HAP-1 (cell line): Measurements from ENCODE around the gene RPS6KA6.

Source experiments
- DNase-seq, 2 experiments: peaks; one replicate each; pipeline ENCODE4 v3.0.0-alpha.2; 2016 to 2020; ENCODE audit warnings: low spot score in 2 of 2
- H3K27me3 ChIP-seq: fragments of 250-450 bp; sonication (Bioruptor Pico); 2 replicates; pipeline ENCODE4 v1.5.1; 2020; ENCODE audit warnings: low read depth, mild to moderate bottlenecking, moderate library complexity
- H3K36me3 ChIP-seq: fragments of 250-450 bp; sonication (Bioruptor Pico); replicated peaks from 2 replicates; pipeline ENCODE4 v1.5.1; 2020; ENCODE audit warnings: mild to moderate bottlenecking
- H3K4me1 ChIP-seq: fragments of 250-450 bp; sonication (Bioruptor Pico); 2 replicates; pipeline ENCODE4 v1.5.1; 2020; ENCODE audit warnings: mild to moderate bottlenecking
- H3K4me3 ChIP-seq: fragments of 250-450 bp; sonication (Bioruptor Pico); 2 replicates; pipeline ENCODE4 v1.5.1; 2020; ENCODE audit warnings: mild to moderate bottlenecking, moderate library complexity
- H3K9me3 ChIP-seq: fragments of 250-450 bp; sonication (Bioruptor Pico); 2 replicates; pipeline ENCODE4 v1.5.1; 2020; ENCODE audit warnings: mild to moderate bottlenecking, moderate library complexity
- in situ Hi-C: fragments of 300-500 bp; cut with MboI; formaldehyde crosslinking; loops from 3 replicates; pipeline ENCODE4 v1.14.3; 2020; ENCODE audit warnings: low sequenced_read_pairs, inconsistent platforms, mixed read lengths

RPS6KA6 gene

DNA sequence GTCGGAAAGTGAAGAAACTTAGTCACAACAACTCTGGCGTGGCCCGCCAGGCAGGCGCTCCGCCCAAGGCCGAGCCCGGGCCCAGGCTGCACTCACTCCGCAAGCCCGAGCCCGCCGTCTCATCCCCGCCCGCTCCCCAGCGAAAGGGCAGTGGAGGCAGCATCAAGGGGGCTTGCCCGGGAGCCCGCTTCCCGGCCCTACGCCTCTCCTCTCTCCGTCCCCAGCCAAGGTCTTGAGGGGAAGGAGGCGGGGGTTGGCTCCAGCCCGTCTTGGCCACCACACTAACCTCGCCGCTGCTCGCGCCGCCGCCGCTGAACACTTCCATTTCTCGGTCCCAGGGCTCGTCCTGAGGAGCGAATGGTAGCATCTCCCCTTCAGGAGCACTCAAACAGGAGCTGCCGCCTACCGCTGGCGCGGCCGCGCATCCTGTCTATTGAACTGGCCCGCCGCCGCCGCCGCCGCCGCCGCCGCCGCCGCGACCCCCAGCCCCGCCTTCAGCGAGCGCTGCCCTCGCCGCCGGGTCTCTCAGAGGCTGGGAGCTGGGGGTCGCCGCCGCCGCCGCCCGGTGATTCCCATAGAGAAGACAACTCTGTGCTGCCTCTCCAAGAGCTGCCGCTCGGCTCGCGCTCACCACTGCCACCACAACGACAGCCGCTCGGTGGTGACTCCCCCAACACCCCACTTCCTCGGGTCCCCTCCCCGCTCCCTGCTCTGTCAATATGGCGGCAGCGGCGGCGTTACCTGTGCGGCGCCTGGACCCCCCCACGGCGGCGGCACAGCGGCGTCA, at the start of gene RPS6KA6:
Gene RPS6KA6 (minus strand): TSS at position 667 of the 787 bp plus-strand sequence. CDS start 300 bp downstream, at position 367.
- H3K4me1 ChIP-seq: peaks cover 22% of the 10 kb centered on the region
- in situ Hi-C loops: no loop called here
- H3K4me3 ChIP-seq: peak within 1 kb of the TSS; percentile 76
- no peaks in the 10 kb centered on the region for H3K36me3 ChIP-seq
- DNase-seq: peak; percentile 51 to 65
- H3K27me3 ChIP-seq: no peaks in the 10 kb centered on the region
- H3K9me3 ChIP-seq: no peaks in the 10 kb centered on the region

DNA sequence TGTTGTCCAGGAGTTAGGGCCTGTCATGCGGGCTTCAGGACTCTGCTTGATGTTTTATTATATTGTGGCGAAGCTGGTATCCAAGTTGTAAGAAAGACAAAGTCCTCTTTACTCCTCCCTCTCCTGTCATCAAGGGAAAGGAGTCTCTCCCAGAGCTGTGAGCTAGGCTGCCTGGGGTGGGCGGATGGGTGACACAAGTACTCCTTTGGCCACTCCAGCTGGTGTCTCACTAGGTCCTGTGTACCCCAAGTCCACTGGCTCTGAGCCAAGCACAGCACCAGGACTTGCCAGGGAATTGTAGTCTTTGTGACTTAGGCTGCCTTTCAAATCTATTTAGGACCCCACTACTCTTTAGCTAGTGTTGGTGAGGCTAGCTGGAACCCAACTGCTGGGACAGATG, 36.7 kb upstream of the RPS6KA6 start:
- H3K9me3 ChIP-seq: no peaks in the 10 kb centered on the region
- no peak for DNase-seq
- H3K4me1 ChIP-seq: peaks cover 32% of the 10 kb centered on the region
- H3K27me3 ChIP-seq: no peaks in the 10 kb centered on the region
- no peak overlapping the region for H3K4me3 ChIP-seq
- in situ Hi-C loops: no loop called here
- no peaks in the 10 kb centered on the region for H3K36me3 ChIP-seq

DNA sequence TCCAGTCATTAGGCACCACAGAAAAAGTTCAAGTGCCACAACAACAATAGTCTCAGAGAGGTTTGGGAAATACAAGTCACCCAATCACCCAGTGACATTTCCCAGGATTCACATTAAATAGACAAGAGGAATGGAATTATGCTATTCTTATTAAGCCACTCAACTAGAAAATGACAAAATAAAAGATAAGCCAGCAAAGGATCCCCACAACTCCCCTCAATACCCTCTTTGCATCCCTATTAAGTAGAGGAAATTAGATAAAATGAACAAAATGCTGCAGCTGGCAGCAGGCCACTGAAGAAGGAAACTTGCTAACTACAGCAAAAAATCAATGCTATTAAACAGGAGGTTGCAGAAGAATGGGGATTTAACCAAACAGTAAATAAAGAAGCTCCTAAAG, 35.3 kb upstream of the RPS6KA6 start:
- in situ Hi-C loops: no loop called here
- H3K36me3 ChIP-seq: no peaks in the 10 kb centered on the region

DNA sequence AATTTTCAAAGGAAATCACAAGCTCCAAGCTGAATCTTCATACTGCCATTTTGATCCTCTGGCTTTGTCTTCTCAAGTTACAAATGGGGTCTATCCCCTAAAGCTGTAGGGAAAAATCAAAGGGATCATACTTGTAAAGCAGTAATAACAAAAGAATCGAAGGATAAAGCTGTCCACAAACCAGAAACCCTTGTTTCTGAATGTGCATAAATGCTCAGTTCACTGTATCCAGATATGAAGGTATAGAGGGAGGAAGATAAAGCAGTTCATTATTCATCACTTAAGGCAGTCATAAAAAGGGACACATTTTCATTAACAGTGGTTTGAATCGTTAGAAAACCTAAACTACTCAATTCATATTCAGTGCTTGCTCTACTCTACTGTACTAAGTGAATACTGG, 33.2 kb upstream of the RPS6KA6 start:
- Histone ChIP-seq H3K4me1 (peaks cover 64% of the 10 kb centered on the region), H3K36me3 (no peaks in the 10 kb centered on the region), H3K27me3 (no peaks in the 10 kb centered on the region), H3K9me3 (no peaks in the 10 kb centered on the region), H3K4me3 (no peak overlapping the region)
- DNase-seq: peak in 1 of 2 experiments; percentile 91
- in situ Hi-C loops: no loop called here

More for the DNA sequence above, 35.3 kb upstream of the RPS6KA6 start:
- no peak for DNase-seq
- H3K4me3 ChIP-seq: no peak overlapping the region
- no peaks in the 10 kb centered on the region for H3K9me3 ChIP-seq
- no peaks in the 10 kb centered on the region for H3K27me3 ChIP-seq
- H3K4me1 ChIP-seq: peaks cover 46% of the 10 kb centered on the region

DNA sequence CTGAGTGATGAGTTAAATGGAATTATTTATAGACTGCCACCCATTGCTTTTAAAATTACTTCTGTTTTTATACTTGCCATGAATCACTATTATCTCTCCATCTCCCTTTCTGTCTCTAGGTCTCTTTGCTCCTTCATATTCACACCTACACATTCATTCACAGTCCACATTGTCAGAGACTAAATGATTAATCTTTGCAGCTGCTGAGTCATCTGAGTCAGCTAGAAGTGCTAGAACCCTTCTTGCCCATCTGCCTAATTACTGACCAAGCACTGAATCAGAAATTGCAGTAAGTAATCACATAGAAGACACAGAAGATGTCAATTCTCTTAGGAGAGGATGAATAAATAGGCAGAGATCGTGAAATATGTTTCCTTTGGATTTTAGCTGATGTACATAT, 31.6 kb upstream of the RPS6KA6 start:
- Histone ChIP-seq H3K27me3 (no peaks in the 10 kb centered on the region), H3K4me1 (peaks cover 57% of the 10 kb centered on the region), H3K36me3 (no peaks in the 10 kb centered on the region), H3K9me3 (no peaks in the 10 kb centered on the region), H3K4me3 (no peak overlapping the region)
- no peak for DNase-seq
- in situ Hi-C loops: no loop called here

DNA sequence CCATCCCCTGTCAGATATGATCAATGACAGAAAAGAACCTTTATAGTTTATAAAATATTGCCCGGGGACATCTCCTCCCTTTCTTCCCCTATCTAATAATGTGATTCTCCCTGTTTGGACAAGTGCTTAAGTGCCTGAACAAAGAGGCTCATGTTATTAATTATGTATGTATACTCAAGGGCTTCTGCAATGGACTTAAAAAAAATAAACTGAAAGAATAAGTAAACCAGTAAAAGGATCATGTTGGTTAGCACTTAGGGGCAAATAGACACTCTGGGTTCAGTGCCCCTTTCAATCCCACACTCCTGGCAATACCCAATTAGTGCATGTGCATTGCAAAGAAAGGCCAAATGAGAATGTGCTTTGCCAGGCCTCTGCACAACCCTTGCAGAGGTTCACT, 30.7 kb upstream of the RPS6KA6 start:
- Histone ChIP-seq H3K27me3 (no peaks in the 10 kb centered on the region), H3K9me3 (no peaks in the 10 kb centered on the region), H3K36me3 (no peaks in the 10 kb centered on the region), H3K4me3 (no peak overlapping the region), H3K4me1 (peaks cover 57% of the 10 kb centered on the region)
- DNase-seq: peak; percentile 21 to 69
- in situ Hi-C loops: no loop called here

DNA sequence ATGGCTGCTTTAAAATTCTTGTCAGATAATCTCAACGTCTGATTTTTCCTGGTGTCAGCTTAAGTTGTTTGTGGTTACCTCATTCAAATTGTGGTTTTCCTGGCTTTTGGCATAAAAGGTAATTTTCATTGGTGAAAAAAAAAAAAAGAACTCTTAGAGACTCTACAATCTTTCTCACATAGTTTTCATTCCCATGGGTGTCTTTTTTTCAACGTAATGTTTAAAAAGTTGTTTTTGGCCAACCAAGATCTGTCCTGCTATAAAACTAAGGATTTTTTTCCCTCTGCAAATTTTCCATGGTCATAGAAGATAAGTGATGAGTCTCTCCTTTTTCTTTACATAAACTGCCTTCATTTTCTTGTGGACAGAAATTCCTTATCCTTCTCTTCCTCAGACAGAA, 28.9 kb upstream of the RPS6KA6 start:
- Histone ChIP-seq H3K9me3 (no peaks in the 10 kb centered on the region), H3K36me3 (no peaks in the 10 kb centered on the region), H3K4me1 (peaks cover 57% of the 10 kb centered on the region), H3K27me3 (no peaks in the 10 kb centered on the region), H3K4me3 (no peak overlapping the region)
- in situ Hi-C loops: no loop called here
- DNase-seq: no peak

DNA sequence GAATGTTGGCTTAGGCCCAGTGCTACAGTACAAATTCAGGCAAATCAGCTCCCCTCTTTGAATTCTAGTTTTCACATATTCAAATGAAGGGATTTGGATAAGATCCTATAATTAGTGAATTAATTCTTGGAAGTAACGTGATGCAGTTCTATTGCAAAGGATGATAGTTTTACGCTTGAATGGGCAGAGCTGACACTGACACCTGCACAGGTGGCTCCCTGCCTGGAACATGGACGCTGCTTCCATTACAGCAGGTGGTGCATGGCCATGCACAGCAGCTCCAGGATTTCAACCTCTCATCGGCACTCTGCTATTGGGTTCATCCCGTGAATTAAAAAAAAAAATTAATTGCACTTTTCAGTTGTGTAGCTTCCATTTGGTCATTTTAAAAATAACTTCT, 28.4 kb upstream of the RPS6KA6 start:
- DNase-seq: peak; percentile 25 to 41
- H3K9me3 ChIP-seq: no peaks in the 10 kb centered on the region
- no peak overlapping the region for H3K4me3 ChIP-seq
- no peaks in the 10 kb centered on the region for H3K36me3 ChIP-seq
- in situ Hi-C loops: no loop called here
- H3K4me1 ChIP-seq: peaks cover 52% of the 10 kb centered on the region
- no peaks in the 10 kb centered on the region for H3K27me3 ChIP-seq

DNA sequence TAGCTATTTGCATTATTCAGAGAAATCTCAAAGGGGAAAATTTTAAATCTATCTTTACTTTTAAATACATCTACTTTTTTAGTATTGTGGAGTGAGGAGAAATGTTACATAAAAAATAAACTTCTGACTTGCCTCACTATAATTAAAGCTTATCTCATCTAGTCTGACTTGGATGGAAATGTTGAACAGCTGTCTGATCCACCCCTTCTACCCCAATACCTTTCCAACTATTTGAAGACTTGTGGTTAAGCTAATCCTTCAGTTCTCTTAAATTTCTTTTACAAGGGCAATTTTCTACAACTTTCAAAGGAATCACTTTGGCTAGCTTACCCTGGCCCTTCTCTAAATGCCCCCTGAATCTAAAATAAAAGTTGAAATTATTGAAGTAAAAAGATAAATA, 17.3 kb upstream of the RPS6KA6 start:
- no peak for DNase-seq
- no peak overlapping the region for H3K4me3 ChIP-seq
- no peaks in the 10 kb centered on the region for H3K4me1 ChIP-seq
- H3K27me3 ChIP-seq: no peaks in the 10 kb centered on the region
- in situ Hi-C loops: no loop called here
- no peaks in the 10 kb centered on the region for H3K36me3 ChIP-seq
- no peaks in the 10 kb centered on the region for H3K9me3 ChIP-seq

DNA sequence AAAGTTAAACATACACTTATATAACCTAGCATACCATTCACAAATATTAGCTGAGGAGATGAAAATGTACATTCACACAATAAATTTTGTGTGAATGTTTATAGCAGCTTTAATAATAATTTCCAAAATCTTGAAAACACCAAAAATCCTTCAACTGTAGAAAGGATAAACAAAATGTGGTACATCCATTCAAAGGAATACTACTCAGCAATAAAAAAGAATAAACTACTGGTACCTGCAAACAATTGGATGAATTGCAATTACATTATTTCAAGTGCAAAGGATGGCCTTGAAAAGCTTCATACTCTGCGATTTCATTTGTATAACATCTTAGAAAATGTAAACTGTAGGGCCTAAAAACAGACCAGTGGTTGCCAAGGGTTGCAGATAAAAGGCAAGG, 11.7 kb upstream of the RPS6KA6 start:
- Histone ChIP-seq H3K27me3 (no peaks in the 10 kb centered on the region), H3K36me3 (no peaks in the 10 kb centered on the region), H3K4me3 (no peak overlapping the region), H3K4me1 (no peaks in the 10 kb centered on the region), H3K9me3 (no peaks in the 10 kb centered on the region)
- no peak for DNase-seq
- in situ Hi-C loops: no loop called here

DNA sequence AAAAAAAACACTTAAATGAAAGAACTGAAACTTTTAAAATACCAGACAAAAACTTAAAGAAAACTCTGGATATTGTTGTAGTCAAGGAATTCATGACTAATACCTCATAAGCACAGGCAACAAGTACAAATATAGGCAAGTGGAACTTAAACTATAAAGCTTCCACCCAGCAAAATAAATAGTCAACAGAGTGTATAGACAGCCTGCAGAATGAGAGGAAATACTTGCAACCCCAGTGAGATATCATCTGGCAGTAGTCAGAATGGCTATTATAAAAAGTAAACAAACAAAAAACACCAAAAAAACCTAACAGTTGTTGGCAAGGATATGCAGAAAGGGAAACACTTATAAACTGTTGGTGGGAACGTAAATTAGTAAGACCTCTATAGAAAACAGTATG, 9.6 kb upstream of the RPS6KA6 start:
- no peaks in the 10 kb centered on the region for H3K4me1 ChIP-seq
- in situ Hi-C loops: no loop called here
- no peaks in the 10 kb centered on the region for H3K9me3 ChIP-seq
- no peak for DNase-seq
- H3K36me3 ChIP-seq: no peaks in the 10 kb centered on the region
- no peaks in the 10 kb centered on the region for H3K27me3 ChIP-seq
- H3K4me3 ChIP-seq: no peak overlapping the region

DNA sequence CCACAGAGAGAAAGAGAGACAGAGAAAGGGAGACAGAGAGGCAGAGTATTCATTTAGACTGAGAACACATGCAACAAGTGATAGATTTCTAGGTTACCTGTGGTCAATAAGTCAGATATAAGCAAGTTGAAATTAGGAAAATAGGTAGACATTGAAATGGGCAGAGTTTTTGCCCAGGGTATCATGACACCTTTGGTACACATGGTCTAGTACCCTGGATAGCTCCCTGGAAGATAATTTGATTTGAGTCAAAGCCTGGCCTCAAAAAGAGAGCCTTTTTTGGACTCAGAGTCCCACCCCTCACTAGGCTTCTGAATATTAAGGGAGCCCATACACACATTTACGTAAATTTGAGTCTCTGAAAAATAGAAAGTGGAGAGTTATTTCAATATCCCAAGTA, 4.0 kb upstream of the RPS6KA6 start:
- H3K4me1 ChIP-seq: no peaks in the 10 kb centered on the region
- no peaks in the 10 kb centered on the region for H3K9me3 ChIP-seq
- no peaks in the 10 kb centered on the region for H3K27me3 ChIP-seq
- no peak overlapping the region for H3K4me3 ChIP-seq
- DNase-seq: no peak
- no peaks in the 10 kb centered on the region for H3K36me3 ChIP-seq
- in situ Hi-C loops: no loop called here

DNA sequence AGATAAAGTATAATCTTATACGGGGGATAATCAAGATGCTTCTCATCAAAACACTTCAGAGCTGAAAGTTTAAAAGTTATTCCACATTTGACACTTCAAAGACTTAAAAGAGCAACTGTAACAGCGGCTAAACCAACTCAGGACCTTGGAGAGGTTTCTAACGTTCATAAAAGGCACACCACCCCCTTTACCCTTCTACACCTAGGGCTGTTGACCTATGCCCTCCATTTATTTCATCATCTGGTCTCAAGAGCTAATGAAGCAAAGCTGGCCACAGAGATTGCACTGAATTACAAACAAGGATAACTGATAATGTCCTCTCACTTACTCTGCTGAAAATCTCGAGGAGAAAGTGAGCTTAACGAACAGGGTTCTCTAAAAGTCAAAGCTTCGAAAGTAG, 1.1 kb upstream of the RPS6KA6 start:
- no peaks in the 10 kb centered on the region for H3K9me3 ChIP-seq
- DNase-seq: no peak

DNA sequence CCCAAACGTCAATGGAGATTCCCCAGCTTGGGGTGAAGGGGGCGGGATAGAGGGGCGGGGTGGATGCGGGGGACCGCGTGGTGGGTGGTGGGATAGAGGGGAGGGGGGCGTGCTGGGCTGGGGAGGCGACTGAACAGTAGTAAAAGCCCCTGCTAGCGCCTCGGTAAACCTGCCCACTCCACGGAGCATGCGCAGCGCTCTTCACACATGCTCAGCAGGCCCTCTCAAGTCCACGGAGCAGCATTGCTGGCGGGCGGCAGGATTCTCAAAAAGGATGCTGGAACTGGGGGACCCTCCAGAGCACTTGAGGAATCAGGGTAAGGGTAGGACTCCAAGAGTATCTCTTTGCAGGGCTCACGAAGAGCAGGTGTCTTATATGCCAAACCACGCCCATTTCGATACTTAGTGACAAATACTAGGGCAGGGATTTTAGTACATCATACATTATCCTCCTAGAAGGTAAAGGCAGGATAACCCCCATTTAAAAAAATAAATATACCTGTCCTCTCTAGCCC, 378 bp upstream of the RPS6KA6 start:
- peak in 1 of 2 experiments; percentile 53 for DNase-seq
- in situ Hi-C loops: no loop called here
- no peaks in the 10 kb centered on the region for H3K36me3 ChIP-seq
- H3K4me3 ChIP-seq: peak overlapping the region; percentile 76
- H3K9me3 ChIP-seq: no peaks in the 10 kb centered on the region
- H3K27me3 ChIP-seq: no peaks in the 10 kb centered on the region
- H3K4me1 ChIP-seq: peaks cover 21% of the 10 kb centered on the region

More for the DNA sequence above, 1.1 kb upstream of the RPS6KA6 start:
- in situ Hi-C loops: no loop called here
- Histone ChIP-seq H3K27me3 (no peaks in the 10 kb centered on the region), H3K4me3 (no peak overlapping the region), H3K4me1 (peaks cover 16% of the 10 kb centered on the region), H3K36me3 (no peaks in the 10 kb centered on the region)
